Osteoblast (primary cell): ENCODE measurements around the gene PROX1. TPM values are rescaled to one million over a fixed set of nuclear protein-coding genes. Genes with fewer than 3 reads are reported as not detected.

Experiments
- DNase-seq: peaks from one replicate; pipeline ENCODE4 v3.0.0; 2011; ENCODE audit warnings: low spot score, mixed read lengths; ENCODE audit not compliant: insufficient read length; ENCODE audit errors: missing footprints
- H2AFZ ChIP-seq: 2 replicates; pipeline ENCODE4 v1.6.0; 2011; ENCODE audit warnings: mild to moderate bottlenecking, low read length
- H3K27ac ChIP-seq: 2 replicates; pipeline ENCODE4 v1.5.1; 2011; ENCODE audit warnings: mild to moderate bottlenecking, low read depth, low read length, moderate library complexity
- H3K27me3 ChIP-seq: 2 replicates; pipeline ENCODE4 v1.6.0; 2012; ENCODE audit warnings: mild to moderate bottlenecking, control low read depth, inconsistent platforms, low read length, moderate library complexity; ENCODE audit not compliant: insufficient read depth
- H3K36me3 ChIP-seq: 2 replicates; pipeline ENCODE4 v1.5.1; 2011; ENCODE audit warnings: mild to moderate bottlenecking, low read length, control low read depth, moderate library complexity; ENCODE audit not compliant: insufficient read depth
- H3K4me1 ChIP-seq: 2 replicates; pipeline ENCODE4 v1.5.1; 2011; ENCODE audit warnings: mild to moderate bottlenecking, low read length, control low read depth, moderate library complexity; ENCODE audit not compliant: insufficient read depth
- H3K4me2 ChIP-seq: 2 replicates; pipeline ENCODE4 v1.6.0; 2011; ENCODE audit warnings: mild to moderate bottlenecking, low read length; ENCODE audit not compliant: insufficient read depth
- H3K4me3 ChIP-seq: fragments of 200-600 bp; sonication (generic); 3 replicates; pipeline ENCODE4 v1.5.1; 2012; ENCODE audit warnings: mild to moderate bottlenecking, low read length, inconsistent platforms; ENCODE audit not compliant: insufficient read depth
- H3K79me2 ChIP-seq: 2 replicates; pipeline ENCODE4 v1.6.0; 2012; ENCODE audit warnings: mild to moderate bottlenecking, low read length, control low read depth, inconsistent platforms; ENCODE audit not compliant: insufficient read depth
- H3K9me3 ChIP-seq: 2 replicates; pipeline ENCODE4 v1.5.1; 2011; ENCODE audit warnings: low read depth, low read length, control low read depth
- H4K20me1 ChIP-seq: 2 replicates; pipeline ENCODE4 v1.6.0; 2012; ENCODE audit warnings: mild to moderate bottlenecking, low read length, control low read depth; ENCODE audit not compliant: insufficient read depth
- CTCF ChIP-seq: IDR thresholded peaks from 2 replicates; pipeline ENCODE4 v1.5.1; 2011; ENCODE audit warnings: mild to moderate bottlenecking, low read depth, low read length, moderate library complexity; ENCODE audit errors: extremely low read depth
- total RNA-seq: library from RNA; depleted of rRNA; stranded (reverse); fragments of >200 nt; gene quantifications from 2 replicates; pipeline ENCODE4 v1.2.3, GENCODE V29; 2012

PROX1 gene
- total RNA-seq, 1 donor, result under 0.01 TPM

GRCh38 chr1:213983493-213984386 is 4.0 kb upstream of the PROX1 start:
- H3K36me3 ChIP-seq, result no peaks in the 10 kb centered on the region
- no peak overlapping the region for H3K4me2 ChIP-seq

GRCh38 chr1:213984387-213985208 is 3.2 kb upstream of the PROX1 start:
- peak; percentile 56 for DNase-seq
- Histone ChIP-seq H3K9me3 (no peaks in the 10 kb centered on the region), H3K27me3 (peaks cover 71% of the 10 kb centered on the region), H3K27ac (no peak overlapping the region), H3K79me2 (no peaks in the 10 kb centered on the region), H3K4me2 (no peak overlapping the region), H4K20me1 (no peaks in the 10 kb centered on the region), H3K4me1 (peaks cover 10% of the 10 kb centered on the region), H3K36me3 (no peaks in the 10 kb centered on the region), H3K4me3 (no peak overlapping the region), H2AFZ (no peak overlapping the region)
- no peak for TF ChIP-seq CTCF

More at GRCh38 chr1:213983493-213984386, 4.0 kb upstream of the PROX1 start:
- Histone ChIP-seq H4K20me1 (no peaks in the 10 kb centered on the region), H3K4me1 (peaks cover 3% of the 10 kb centered on the region), H3K9me3 (no peaks in the 10 kb centered on the region), H2AFZ (peak overlapping the region; percentile 59), H3K79me2 (no peaks in the 10 kb centered on the region), H3K27ac (no peak overlapping the region), H3K27me3 (peaks cover 73% of the 10 kb centered on the region), H3K4me3 (no peak overlapping the region)
- no peak for TF ChIP-seq CTCF
- DNase-seq, result peak; percentile 78

- Histone ChIP-seq H3K4me2 (no peak overlapping the region), H3K27ac (no peak overlapping the region), H3K27me3 (peaks cover 77% of the 10 kb centered on the region), H3K4me3 (no peak overlapping the region), H2AFZ (no peak overlapping the region), H3K79me2 (no peaks in the 10 kb centered on the region), H4K20me1 (no peaks in the 10 kb centered on the region), H3K36me3 (no peaks in the 10 kb centered on the region), H3K9me3 (no peaks in the 10 kb centered on the region), H3K4me1 (peaks cover 10% of the 10 kb centered on the region)
- DNase-seq, result peak; percentile 84
- TF ChIP-seq CTCF, result no peak
Observed at GRCh38 chr1:213985209-213986019, 2.4 kb upstream of the PROX1 start.
